Measurements from ENCODE around the gene PTPRN2.
"Not testable (repeated sequence)": the region's sequence is repeated elsewhere in the genome, so short reads cannot be mapped to it uniquely, and the experiment has no call there.

PTPRN2 gene

DNA sequence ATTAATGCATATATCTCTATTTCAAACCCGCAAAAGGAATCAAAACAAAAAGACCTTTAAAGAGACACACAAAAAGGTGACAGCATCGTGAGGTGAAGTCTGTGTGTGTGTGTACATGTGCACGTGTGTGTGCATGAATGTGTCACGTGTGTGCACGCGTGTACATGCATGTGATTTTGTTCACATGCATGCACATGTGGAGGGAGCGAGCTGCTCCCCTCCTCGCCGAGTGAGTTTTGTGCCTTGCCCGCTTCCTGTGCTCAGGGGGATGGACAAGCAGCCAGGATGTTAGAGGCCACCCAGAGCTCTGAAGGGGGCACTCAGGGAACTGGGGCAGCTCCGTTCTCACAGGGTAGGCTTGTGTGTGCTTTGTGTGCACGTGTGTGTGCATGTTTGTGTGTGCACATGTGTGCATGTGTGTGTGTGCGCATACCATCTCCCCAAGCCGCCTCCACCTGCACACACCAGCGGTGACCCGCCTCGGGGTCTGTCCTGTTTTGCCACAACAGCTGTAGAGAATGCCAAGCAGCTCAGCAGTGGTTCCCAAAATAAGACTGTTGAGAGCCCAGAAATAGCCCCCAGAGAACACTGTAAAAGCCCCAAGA, 191.2 kb downstream of the PTPRN2 start:
- DNase-seq = no peak

DNA sequence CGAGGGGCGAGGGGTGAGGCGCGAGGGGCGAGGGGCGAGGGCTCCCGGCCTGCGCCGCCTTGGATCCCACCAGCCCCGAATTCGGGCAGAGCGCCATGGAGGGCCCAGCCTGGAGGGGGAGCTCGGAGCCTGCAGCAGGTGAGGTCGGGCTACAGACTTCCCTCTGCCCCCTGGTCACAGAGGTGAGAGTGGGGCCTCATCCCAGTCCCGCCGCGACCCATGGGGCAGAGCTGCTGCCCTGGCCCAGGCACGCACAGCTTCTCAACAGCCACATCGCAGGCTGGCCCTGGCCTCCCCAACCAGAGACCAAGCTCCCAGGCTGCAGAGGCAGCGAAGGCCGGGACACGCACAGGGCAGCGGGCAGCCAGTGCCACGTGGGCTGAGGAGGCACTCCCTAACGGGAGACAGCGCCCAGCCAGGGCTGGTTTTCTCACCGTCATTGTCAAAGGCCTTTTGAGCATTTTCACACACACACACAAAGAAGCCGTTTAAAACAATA, 191.8 kb downstream of the PTPRN2 start:
- DNase-seq = no peak

DNA sequence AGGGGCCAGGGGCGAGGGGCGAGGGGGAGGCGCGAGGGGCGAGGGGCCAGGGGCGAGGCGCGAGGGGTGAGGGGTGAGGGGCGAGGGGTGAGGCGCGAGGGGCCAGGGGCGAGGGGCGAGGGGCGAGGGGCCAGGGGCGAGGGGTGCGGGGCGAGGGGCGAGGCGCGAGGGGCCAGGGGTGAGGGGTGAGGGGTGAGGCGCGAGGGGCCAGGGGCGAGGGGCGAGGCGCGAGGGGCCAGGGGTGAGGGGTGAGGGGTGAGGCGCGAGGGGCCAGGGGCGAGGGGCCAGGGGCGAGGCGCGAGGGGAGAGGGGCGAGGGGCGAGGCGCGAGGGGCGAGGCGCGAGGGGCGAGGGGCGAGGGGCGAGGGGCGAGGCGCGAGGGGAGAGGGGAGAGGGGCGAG, 192.3 kb downstream of the PTPRN2 start:
- DNase-seq = no peak

DNA sequence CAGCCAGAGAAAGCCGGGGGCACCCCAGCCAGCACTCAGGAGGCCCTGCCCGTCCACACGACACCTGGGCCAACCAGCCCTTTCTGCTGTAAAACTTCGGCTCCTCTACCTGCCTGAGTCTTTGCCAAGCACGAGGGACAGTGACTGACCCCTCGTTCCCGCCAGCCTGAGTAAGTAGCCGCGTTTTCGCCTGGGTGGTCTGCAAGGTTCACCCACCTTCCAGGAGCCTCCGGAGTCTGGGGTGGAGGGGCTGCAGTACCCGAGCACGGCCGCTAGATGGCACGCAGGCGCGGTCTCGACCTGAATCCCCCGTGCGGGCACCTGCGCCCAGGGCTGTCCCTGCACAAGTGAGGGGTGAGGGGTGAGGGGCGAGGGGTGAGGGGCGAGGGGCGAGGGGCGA, 192.7 kb downstream of the PTPRN2 start:
- peak; percentile 4 for DNase-seq

DNA sequence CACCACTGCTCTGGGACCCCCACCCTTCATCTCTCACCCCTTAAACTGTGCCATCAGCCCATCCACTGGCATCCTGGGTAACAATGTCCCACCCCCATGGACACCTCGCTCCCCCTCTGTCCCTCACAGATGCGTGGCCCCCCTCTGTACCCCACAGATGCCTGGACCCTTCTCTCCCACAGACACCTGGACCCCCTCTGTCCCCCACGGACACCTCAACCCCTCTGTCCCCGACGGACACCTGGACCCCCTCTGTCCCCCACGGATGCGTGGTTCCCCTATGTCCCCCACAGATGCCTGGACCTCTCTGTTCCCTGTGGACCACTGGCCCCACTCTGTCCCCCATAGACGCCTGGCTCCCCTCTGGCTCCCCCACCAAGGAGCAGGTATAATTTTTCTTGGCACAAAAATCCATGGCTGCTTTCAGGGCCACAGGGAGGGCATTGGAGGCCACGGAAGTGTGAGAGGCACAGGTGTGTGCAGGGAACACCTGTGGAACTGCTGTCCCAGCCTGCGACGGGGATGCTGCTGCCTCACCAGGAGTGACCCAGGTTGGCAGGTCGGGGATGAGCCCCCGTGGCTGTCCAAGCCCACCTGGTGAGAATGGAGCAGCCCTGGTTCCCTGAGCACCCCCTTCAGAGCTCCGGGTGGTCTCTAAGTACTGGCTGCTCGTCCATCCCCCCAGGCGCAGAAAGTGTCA, 193.5 kb downstream of the PTPRN2 start:
- no peak for DNase-seq

DNA sequence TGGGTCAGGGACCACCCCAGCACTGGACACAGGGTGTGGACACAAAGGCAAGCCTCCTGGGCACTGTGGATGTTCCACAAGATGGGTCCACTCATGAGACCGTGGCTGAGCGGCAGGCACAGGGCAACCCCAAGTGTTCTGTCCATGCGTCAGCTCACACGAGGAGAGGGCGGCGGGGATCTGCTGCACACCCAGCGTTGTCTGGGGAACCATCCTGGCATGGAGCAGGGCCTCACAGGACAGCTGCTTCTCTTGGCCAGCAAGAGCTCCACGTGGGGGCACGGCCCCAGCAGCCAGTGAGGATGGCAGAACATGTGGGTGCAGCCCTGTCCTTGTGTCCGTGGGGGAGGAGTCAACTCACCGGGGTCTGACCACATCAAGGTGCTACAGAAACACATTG, 195.4 kb downstream of the PTPRN2 start:
- no peak for DNase-seq

DNA sequence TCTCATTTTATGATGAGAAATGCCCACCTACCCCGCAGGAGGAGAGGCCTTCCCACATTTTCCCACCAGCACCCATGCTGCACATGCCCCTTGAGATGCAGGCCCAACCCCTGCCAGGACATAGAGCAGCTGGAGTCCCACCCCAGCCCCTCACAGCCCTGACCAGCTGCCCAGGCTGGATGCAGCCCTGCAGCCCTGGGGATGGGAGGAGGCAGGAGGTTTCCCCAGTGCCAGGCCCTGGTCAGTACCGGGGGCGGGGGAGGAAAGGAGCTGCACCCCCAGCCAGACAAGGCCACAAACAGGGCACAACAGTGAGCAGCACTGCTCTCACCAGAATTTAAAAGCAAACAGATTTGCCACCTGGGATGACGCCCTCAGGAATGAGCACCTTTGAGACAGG, 196.1 kb downstream of the PTPRN2 start:
- no peak for DNase-seq

DNA sequence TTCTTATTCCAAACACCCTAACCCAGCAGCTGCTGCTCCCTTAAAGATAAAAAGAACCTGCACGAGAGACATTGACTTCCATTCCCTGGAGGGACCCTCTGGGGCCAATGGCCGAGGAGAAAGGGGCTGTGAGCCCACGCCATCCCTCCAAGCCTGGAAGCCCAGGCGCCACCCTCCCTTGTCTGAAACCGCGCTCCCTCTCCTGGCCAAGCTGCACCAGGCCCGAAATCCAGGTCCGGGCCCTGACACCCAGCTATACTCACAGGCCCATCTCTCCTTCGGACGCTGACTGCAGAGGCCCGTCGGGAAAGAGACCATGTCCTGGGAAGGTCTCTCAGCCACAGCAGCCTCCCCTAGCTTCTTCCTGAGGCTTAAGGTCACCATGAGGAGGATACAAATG, 196.5 kb downstream of the PTPRN2 start:
- DNase-seq = no peak

DNA sequence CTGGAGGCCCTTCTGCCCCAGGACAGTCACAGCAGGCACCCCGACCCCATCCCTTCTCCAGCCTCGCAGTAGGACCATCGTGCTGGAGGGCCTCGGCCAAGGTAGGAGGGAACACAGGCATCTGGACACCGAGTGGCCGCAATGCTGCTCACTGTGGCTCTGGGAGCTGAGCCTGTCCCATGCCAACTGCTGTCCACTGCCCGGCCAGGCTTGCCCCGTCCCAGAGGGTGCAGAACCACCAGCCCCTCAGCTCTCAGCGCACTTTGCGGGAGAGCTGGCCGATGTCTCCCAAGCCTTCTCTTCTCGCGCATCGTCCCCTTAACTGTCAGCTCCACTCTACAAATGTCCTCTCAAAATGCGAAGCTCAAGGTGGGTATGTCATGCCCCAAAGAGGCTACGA, 197.2 kb downstream of the PTPRN2 start:
- no peak for DNase-seq

DNA sequence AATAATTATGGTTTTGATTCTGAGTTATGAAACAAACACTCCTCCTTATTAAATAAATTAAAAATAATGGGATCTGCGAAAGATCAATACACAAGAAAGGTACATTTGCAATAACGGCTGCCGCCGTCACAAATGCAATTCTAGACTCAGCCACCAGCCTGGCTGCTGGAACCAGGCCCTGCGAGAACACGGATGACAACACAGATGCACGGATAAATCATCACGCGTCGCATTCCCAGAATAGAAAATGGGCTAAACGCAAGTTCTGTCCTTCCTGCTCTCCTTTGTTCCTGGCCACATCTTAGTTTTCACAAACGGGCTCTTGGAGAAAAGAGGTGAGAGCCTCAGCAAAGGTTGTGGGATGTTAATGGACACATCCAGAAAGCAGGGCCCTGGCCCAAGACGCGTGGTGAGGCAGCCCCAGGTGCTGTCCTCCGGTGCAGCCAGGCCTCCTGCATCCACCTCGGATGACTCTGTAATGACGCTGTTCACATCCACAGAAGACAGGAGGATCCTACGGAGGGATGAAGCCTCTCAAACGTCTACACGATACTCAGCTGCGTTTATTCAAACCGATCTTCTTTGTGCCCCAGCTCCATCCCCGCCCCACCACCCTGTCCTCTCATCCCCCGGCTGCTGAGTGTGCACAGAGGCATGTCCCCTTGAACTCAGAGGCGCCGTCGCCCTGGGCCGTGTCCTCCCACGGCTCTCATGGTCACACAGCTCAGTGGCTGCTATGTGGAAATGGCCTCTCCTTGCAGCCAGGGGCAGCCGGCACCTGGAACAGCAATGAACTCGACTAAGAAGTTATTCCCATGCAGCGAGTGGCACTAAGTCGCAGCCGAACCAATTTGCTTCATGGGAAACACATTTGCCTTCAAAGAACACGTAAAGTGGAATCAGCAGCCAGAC, 197.9 kb downstream of the PTPRN2 start:
- DNase-seq = no peak

DNA sequence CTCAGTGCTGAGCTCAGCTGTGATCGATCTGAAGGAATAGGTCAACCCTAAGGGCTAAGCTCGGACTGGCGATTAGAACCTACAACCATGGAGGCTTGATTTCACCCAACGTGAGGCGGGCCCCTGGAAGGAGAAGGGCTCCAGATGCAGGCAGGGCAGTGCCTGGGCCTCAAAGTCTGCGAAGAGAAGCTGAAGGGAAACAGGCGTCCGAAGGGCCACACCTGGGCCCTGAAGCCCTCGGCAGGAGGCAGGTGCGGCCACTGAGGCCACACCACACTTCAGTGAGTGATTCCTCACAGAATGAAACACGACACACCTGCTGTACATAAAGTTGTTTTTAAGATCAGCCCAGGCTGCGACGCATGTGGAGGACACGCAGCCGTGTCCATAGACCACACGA, 198.7 kb downstream of the PTPRN2 start:
- DNase-seq = no peak

DNA sequence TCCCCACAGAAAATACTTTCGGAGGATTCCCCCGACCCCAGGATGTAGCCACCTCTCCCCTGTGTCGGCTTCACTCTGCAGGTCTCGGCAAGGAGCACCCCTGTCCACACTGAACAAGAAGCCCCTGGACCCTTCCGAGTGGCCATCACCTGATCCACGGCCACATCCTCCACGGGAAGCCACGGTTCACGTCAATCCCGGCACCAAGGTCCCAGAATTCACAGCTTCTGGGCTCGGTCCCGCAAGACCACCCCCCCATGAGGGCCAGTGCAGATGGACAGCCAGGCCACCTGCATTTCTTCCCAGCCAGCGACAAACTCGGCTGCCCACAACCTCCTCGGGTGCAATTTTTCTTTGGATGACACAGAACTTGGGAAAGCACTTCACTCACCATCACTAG, 199.6 kb downstream of the PTPRN2 start:
- DNase-seq = no peak

DNA sequence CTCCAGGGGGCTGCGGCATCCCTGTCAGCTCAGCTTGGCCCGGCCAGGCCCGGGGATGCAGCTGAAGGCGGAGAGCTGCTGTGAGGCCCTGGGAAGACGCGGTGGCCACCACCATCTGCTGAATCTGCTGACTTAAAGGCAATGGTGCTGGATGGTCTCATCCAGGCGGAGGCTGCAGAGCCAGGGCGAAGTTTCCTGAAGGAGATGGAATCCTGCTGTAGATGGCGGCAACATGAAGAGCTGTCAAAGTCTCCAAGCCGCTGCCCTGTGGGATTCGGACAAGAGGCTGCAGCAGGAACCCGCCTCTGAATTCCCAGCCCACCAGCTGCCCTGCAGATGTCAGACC, 200.1 kb downstream of the PTPRN2 start:
- no peak for DNase-seq

DNA sequence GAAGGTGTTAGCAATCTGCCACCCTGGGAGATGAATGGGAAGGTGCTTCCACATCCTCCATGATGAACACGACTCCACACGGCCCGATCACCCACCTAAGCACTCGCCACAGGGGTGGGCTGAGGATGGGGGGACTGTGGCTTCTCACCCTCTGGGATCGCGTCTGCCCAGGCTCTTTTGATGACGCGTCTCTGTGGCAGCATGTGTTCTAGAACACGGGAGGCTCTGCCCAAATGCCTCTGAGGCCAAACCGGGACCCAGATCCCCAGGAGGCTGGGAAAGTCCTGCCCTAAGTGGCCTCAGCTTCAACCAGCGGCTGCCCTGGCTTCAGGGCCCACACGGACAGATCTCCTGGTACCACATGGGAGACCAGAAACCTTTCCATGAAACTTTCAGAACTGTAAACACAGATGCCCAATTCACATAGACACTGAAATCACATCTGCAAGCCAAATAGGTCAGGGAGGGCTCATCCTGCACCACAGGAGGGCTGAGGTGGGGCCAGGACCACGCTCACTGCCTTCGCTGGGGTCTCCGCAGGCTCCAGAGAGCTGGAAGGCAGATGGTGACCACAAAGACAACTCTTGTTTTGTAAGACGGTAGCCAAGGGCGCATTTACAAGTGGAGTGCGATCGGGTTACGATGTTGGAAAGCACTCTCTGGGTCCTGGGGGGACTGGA, 200.6 kb downstream of the PTPRN2 start:
- no peak for DNase-seq

DNA sequence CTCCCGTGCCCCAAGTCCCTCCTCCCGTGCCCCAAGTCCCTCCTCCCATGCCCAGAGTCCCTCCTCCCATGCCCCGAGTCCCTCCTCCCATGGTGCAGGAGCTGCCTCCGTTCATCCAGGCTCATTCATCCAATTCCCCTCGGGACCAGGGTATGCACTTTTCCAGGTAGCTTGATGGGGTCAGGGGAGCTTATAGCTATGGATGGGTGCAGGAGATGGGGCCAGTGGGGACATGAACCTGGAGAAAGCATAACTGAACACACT, 201.3 kb downstream of the PTPRN2 start:
- DNase-seq = no peak

DNA sequence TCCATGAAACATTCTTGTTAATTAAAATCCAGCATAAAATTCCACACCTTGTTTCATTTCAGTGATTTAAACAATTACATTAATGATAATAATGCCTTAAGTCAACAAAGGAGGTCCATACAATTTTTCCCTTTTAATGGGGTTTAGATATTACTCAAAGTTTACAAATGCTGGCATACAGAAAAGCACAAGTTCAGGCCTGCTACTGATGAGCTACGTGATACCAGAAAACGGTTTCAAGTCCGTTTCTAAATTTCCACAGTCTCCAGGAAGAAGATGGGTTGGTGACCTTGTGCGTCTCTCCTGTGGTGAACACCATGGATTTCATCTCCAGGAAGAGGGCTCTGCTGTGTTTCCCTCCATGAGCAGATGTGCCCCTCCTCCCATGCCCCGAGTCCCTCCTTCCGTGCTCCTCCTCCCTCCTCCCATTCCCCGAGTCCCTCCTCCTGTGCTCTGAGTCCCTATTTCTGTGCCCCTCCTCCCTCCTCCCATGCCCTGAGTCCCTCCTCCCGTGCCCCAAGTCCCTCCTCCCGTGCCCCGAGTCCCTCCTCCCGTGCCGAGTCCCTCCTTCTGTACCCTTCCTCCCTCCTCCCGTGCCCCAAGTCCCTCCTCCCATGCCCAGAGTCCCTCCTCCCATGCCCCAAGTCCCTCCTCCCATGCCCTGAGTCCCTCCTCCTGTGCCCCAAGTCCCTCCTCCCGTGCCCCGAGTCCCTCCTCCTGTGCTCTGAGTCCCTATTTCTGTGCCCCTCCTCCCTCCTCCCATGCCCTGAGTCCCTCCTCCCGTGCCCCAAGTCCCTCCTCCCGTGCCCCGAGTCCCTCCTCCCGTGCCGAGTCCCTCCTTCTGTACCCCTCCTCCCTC, 201.9 kb downstream of the PTPRN2 start:
- DNase-seq = not testable (repeated sequence)

DNA sequence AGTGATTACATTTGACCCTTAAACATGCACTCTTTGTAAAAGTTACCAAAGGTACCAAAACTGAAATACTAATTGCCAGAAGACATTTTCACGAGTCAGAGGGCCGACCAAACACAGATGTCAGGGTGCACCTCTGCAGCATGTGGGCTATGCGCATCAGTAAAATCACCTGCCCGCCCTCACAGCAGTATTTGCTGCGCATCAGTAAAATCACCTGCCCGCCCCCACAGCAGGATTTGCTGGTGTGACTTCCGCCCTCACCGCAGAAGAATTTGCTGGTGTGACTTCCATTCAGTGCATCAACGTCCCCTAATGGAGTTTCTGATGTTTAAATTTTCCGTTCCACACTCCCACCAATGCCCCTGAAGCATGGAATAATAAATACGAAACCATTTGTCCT, 202.9 kb downstream of the PTPRN2 start:
- no peak for DNase-seq

DNA sequence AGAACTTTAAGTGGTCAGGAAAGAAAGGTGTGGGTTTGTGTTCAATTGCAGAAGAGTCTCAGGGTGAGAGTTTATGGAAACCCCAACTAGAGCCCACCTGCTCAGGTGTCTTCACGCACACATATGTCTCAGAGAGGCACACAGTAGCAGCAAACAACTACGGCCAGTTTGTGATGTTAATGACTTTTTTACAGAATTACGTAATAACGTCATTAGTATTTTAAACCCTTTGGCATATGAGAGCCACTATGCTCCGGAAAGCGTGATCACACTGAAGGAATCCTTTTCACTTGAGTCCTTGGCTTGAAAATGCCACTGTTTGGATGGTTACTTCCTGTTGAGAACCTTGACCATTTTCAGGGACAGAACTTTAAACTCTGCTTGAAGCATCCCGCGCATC, 204.0 kb downstream of the PTPRN2 start:
- no peak for DNase-seq

DNA sequence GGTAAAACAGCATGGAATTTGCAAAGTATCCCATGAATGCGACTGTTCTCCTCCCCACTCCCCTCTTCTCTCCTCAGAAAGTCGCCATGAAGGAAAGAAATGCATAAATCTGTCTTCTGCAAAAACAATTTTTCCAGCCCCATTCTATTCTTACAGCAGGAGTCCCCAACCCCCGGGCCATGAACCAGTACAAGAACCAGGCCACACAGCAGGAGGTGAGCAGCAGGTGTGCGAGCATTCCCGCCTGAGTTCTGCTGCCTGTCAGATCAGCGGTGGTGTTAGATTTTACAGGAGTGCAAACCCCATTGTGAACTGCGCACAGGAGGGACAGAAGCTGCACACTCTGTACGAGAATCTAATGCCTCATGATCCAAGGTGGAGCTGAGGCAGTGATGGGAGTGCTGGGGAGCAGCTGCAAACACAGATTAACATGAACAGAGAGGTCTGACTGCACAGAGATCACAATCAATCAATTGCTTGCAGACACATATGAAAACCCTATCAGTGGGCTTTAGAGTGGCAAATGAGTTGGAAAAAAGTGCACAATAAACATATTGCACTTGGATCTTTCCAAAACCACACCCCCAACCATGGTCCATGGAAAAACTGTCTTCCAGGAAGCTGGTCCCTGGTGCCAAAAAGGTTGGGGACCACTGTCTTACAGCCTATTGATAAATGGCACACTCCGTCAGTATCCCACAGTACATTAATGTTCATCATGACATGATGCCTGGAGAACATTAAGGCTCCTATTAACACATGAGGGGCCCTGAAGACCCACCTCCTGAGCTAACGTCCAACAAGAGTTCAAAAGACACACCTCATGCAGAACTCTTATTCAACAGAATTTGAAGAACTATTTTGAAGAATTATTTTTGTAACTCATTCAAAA, 205.0 kb downstream of the PTPRN2 start:
- DNase-seq = no peak

DNA sequence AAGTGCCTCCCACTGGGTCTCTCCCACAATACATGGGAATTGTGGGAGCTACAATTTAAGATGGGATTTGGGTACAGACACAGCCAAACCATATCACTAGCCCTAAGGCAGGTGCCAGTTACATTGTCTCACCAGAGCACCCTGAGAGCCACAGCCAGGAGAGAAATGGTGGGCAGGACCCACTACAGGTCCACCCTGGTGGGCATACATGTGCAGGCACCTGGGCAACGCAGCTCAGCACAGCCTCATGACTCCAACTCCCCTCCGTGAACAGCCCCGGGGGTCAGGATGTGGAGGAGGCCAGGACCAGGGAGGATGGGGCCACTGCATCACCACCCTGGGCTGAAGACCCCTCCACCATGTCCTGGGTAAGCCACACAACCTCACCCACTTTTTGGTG, 205.7 kb downstream of the PTPRN2 start:
- DNase-seq = no peak

DNA sequence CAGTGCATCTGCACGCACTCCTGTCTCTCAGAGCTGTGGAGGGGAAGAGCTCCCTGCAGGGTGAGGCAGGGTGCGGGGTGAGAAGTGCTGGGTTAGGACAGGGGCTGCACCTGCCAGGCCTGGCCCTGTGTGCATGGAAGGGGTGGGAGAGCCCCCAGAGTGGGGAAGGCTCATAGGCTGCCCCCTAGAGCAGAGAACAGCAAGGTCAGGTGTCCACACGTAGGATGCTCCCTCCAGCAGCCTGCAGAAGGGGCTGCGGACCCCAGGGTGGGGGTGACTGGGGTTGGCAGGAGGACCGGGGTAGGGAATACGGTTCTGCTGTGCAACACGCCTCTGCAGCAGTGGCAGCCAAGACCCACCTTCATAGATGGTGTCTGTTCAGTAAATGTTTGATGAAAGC, 208.6 kb downstream of the PTPRN2 start:
- no peak for DNase-seq
